Neural cell (in vitro differentiated cells): ENCODE measurements around the gene MKX. TPM values are rescaled to one million over a fixed set of nuclear protein-coding genes. Genes with fewer than 3 reads are reported as not detected.

ENCODE experiments used
- H2AFZ ChIP-seq: fragments of 200-600, 300-800 bp; sonication (generic), shearing (Covaris generic); 2 replicates; pipeline ENCODE4 v1.6.0; 2014; ENCODE audit warnings: low read depth, mild to moderate bottlenecking, antibody characterized with exemption, low read length, moderate library complexity
- H3F3A ChIP-seq: fragments of 200-600 bp; shearing (Covaris generic); 2 replicates; pipeline ENCODE4 v1.6.1; 2016; ENCODE audit warnings: mild to moderate bottlenecking, moderate library complexity, mixed read lengths, antibody characterized with exemption, low read length; ENCODE audit not compliant: insufficient read depth, poor library complexity, severe bottlenecking
- H3K27ac ChIP-seq: fragments of 200-600, 300-800 bp; sonication (generic), shearing (Covaris generic); 2 replicates; pipeline ENCODE4 v1.5.1; 2014; ENCODE audit warnings: mild to moderate bottlenecking, low read length, moderate library complexity
- H3K27me3 ChIP-seq: fragments of 300-800, 200-600 bp; sonication (generic), shearing (Covaris generic); 2 replicates; pipeline ENCODE4 v1.6.0; 2014; ENCODE audit warnings: mild to moderate bottlenecking, low read depth, low read length, moderate library complexity; ENCODE audit not compliant: insufficient read depth
- H3K36me3 ChIP-seq: fragments of 300-800, 200-600 bp; sonication (generic), shearing (Covaris generic); 2 replicates; pipeline ENCODE4 v1.5.1; 2014; ENCODE audit warnings: mild to moderate bottlenecking, antibody characterized with exemption, low read length, moderate library complexity; ENCODE audit not compliant: insufficient read depth
- H3K4me2 ChIP-seq: fragments of 300-800, 200-600 bp; sonication (generic), shearing (Covaris generic); 2 replicates; pipeline ENCODE4 v1.6.0; 2014; ENCODE audit warnings: mild to moderate bottlenecking, low read length
- H3K4me3 ChIP-seq: fragments of 300-800, 200-600 bp; sonication (generic), shearing (Covaris generic); 2 replicates; pipeline ENCODE4 v1.5.1; 2014; ENCODE audit warnings: mild to moderate bottlenecking, low read length, moderate library complexity
- H3K79me2 ChIP-seq: fragments of 200-600 bp; shearing (Covaris generic); replicated peaks from 2 replicates; pipeline ENCODE4 v1.6.0; 2014; ENCODE audit warnings: mild to moderate bottlenecking, low read length, moderate library complexity; ENCODE audit not compliant: insufficient read depth
- H3K9ac ChIP-seq: fragments of 300-800, 200-600 bp; sonication (generic), shearing (Covaris generic); 2 replicates; pipeline ENCODE4 v1.6.1; 2016; ENCODE audit warnings: mild to moderate bottlenecking, low read length, mixed read lengths
- H3K9me2 ChIP-seq: fragments of 200-600 bp; shearing (Covaris generic); 2 replicates; pipeline ENCODE4 v1.6.1; 2016; ENCODE audit warnings: mild to moderate bottlenecking, low read length, mixed read lengths; ENCODE audit not compliant: insufficient read depth
- H3K9me3 ChIP-seq: fragments of 200-600, 300-800 bp; sonication (generic), shearing (Covaris generic); 2 replicates; pipeline ENCODE4 v1.6.1; 2016; ENCODE audit warnings: mild to moderate bottlenecking, mixed run types, low read length, moderate library complexity, mixed read lengths
- H4K20me1 ChIP-seq: fragments of 200-600 bp; shearing (Covaris generic); 2 replicates; pipeline ENCODE4 v1.6.1; 2016; ENCODE audit warnings: mild to moderate bottlenecking, mixed run types; ENCODE audit not compliant: insufficient read depth
- EZH2 ChIP-seq: fragments of 200-600, 300-800 bp; shearing (Covaris generic), sonication (generic); IDR thresholded peaks from 2 replicates; pipeline ENCODE4 v1.6.1; 2014; ENCODE audit warnings: antibody characterized with exemption, low read length, borderline replicate concordance, mild to moderate bottlenecking; ENCODE audit not compliant: insufficient read depth, poor library complexity, severe bottlenecking
- MXI1 ChIP-seq: fragments of 450-650 bp; conservative IDR thresholded peaks from 2 replicates; pipeline ENCODE4 v1.6.1; 2014; ENCODE audit warnings: antibody characterized with exemption, mild to moderate bottlenecking; ENCODE audit not compliant: poor library complexity, severe bottlenecking
- POLR2AphosphoS5 ChIP-seq: IDR thresholded peaks from 2 replicates; pipeline ENCODE4 v1.6.1; 2012
- RAD21 ChIP-seq: fragments of 450-650 bp; conservative IDR thresholded peaks from 2 replicates; pipeline ENCODE4 v1.6.1; 2014; ENCODE audit warnings: antibody characterized with exemption, mild to moderate bottlenecking, moderate library complexity
- TAF1 ChIP-seq: IDR thresholded peaks from 2 replicates; pipeline ENCODE4 v1.6.1; 2012; ENCODE audit warnings: low read depth
- polyA plus RNA-seq: library from polyadenylated mRNA; depleted of rRNA; stranded (reverse); fragments of >200 nt; gene quantifications from 2 replicates; pipeline ENCODE4 v1.2.3, GENCODE V29; 2014
- TF ChIP-seq, protein P1 (sequence below): fragments of 450-650 bp; IDR thresholded peaks from 2 replicates; pipeline ENCODE4 v1.5.1; 2014; ENCODE audit warnings: antibody characterized with exemption, mild to moderate bottlenecking, moderate library complexity; ENCODE audit not compliant: poor library complexity, severe bottlenecking
- TF ChIP-seq, protein P2 (sequence below): IDR thresholded peaks from 2 replicates; pipeline ENCODE4 v1.6.1; 2012; ENCODE audit warnings: borderline replicate concordance

MKX gene
- polyA plus RNA-seq, 1 donor from 2014 or later: not detected

DNA sequence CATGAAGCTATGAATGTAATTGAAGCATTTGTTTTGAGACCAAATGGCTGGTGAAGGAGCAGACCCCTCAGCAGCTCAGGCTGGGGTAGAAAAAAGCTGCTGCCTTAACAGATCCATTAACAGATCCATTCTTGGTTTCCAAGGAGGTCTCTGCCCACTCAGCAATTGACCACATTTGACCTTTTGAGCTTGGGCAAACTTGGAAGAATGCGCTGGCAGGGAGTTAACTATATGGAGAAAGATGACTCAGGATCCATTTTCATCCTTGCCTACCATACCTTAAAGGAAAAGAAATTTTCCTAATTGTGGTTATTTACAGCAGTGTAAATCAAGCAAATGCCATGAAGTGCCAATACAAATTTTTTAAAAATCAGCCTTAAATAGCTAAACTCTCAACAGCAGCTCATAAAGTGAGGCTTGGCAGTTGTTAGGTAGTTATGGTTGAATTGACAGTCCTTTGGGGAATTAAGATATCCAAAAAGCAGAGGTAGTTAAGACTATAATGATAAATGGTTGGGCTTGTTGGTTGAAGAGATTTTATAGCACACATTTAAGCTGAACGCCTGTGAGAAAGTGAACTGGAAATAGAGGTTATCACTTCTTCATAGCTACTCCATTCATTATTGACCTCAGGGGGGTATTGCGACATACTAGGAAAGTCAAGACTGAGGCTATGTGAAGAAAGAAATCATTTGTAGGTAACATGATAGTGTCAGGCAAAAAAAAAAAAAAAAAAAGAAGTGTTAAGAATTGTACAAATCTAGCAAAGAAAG is 83.9 kb downstream of the MKX start:
- TF ChIP-seq, protein P1, sequence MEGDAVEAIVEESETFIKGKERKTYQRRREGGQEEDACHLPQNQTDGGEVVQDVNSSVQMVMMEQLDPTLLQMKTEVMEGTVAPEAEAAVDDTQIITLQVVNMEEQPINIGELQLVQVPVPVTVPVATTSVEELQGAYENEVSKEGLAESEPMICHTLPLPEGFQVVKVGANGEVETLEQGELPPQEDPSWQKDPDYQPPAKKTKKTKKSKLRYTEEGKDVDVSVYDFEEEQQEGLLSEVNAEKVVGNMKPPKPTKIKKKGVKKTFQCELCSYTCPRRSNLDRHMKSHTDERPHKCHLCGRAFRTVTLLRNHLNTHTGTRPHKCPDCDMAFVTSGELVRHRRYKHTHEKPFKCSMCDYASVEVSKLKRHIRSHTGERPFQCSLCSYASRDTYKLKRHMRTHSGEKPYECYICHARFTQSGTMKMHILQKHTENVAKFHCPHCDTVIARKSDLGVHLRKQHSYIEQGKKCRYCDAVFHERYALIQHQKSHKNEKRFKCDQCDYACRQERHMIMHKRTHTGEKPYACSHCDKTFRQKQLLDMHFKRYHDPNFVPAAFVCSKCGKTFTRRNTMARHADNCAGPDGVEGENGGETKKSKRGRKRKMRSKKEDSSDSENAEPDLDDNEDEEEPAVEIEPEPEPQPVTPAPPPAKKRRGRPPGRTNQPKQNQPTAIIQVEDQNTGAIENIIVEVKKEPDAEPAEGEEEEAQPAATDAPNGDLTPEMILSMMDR: no peak
- TF ChIP-seq RAD21: no peak
- H3K27me3 ChIP-seq: no peaks in the 10 kb centered on the region

DNA sequence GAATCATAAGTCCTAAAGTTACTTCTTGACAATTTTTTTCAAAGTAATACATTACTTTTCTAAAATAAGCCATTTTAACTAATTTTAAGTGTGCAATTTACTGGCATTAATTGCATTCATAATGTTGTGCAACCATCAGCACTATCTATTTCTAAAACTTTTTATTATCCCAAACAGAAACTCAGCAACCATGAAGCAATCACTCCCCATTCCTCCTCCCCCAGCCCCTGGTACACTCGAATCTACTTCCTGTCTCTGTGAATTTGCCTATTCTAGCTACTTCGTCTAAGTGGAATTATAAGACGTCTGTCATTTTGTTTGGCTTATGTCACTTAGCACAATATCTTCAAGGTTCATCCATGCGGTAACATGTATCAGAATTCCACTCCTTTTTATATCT is 84.9 kb downstream of the MKX start:
- H3K4me2 ChIP-seq: no peak overlapping the region
- no peak overlapping the region for H3K9ac ChIP-seq
- no peaks in the 10 kb centered on the region for H3K9me2 ChIP-seq
- no peak overlapping the region for H3K4me3 ChIP-seq
- no peak overlapping the region for H3K27ac ChIP-seq
- no peaks in the 10 kb centered on the region for H3K27me3 ChIP-seq
- H3K79me2 ChIP-seq: no peaks in the 10 kb centered on the region
- TF ChIP-seq, protein P2, sequence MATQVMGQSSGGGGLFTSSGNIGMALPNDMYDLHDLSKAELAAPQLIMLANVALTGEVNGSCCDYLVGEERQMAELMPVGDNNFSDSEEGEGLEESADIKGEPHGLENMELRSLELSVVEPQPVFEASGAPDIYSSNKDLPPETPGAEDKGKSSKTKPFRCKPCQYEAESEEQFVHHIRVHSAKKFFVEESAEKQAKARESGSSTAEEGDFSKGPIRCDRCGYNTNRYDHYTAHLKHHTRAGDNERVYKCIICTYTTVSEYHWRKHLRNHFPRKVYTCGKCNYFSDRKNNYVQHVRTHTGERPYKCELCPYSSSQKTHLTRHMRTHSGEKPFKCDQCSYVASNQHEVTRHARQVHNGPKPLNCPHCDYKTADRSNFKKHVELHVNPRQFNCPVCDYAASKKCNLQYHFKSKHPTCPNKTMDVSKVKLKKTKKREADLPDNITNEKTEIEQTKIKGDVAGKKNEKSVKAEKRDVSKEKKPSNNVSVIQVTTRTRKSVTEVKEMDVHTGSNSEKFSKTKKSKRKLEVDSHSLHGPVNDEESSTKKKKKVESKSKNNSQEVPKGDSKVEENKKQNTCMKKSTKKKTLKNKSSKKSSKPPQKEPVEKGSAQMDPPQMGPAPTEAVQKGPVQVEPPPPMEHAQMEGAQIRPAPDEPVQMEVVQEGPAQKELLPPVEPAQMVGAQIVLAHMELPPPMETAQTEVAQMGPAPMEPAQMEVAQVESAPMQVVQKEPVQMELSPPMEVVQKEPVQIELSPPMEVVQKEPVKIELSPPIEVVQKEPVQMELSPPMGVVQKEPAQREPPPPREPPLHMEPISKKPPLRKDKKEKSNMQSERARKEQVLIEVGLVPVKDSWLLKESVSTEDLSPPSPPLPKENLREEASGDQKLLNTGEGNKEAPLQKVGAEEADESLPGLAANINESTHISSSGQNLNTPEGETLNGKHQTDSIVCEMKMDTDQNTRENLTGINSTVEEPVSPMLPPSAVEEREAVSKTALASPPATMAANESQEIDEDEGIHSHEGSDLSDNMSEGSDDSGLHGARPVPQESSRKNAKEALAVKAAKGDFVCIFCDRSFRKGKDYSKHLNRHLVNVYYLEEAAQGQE: no peak
- TF ChIP-seq MXI1: no peak
- no peak for TF ChIP-seq RAD21
- no peak for TF ChIP-seq EZH2
- no peaks in the 10 kb centered on the region for H3K9me3 ChIP-seq
- no peaks in the 10 kb centered on the region for H3F3A ChIP-seq
- H4K20me1 ChIP-seq: no peaks in the 10 kb centered on the region
- H3K36me3 ChIP-seq: no peaks in the 10 kb centered on the region
- H2AFZ ChIP-seq: no peak overlapping the region

More for the DNA sequence above, 83.9 kb downstream of the MKX start:
- no peaks in the 10 kb centered on the region for H3F3A ChIP-seq
- H4K20me1 ChIP-seq: no peaks in the 10 kb centered on the region
- H3K9me3 ChIP-seq: no peaks in the 10 kb centered on the region
- H3K9me2 ChIP-seq: no peaks in the 10 kb centered on the region
- no peak overlapping the region for H3K4me2 ChIP-seq
- H3K4me3 ChIP-seq: no peak overlapping the region
- no peak overlapping the region for H3K27ac ChIP-seq
- no peaks in the 10 kb centered on the region for H3K79me2 ChIP-seq
- no peaks in the 10 kb centered on the region for H3K36me3 ChIP-seq
- no peak overlapping the region for H2AFZ ChIP-seq
- H3K9ac ChIP-seq: no peak overlapping the region

DNA sequence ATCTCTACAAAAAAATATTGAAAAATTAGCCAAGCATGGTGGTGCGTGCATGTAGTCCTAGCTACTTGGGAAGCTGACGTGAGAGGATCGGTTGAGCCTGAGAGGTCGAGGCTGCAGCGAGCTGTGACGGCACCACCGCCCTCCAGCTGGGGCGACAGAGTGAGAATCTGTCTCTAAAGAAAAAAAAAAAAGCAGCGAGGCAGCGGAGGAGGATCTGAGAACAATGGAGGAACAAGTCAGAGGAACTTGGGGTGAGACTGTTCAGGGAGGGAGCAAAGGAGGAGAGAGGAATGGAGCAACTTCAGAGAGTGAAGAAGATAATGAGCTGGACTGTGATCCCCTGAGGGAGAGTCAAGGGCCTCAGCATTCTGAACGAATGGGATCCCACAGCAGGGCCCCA is 85.4 kb downstream of the MKX start:
- TF ChIP-seq RAD21: no peak
- TF ChIP-seq POLR2AphosphoS5: no peak
- no peak for TF ChIP-seq TAF1
- TF ChIP-seq, protein P1: no peak
- H3K9ac ChIP-seq: no peak overlapping the region
- no peaks in the 10 kb centered on the region for H3K27me3 ChIP-seq
- H3K9me3 ChIP-seq: no peaks in the 10 kb centered on the region
- H3K79me2 ChIP-seq: no peaks in the 10 kb centered on the region
- H3F3A ChIP-seq: no peaks in the 10 kb centered on the region
- no peak overlapping the region for H2AFZ ChIP-seq
- no peaks in the 10 kb centered on the region for H3K9me2 ChIP-seq
- no peaks in the 10 kb centered on the region for H3K36me3 ChIP-seq
- H3K27ac ChIP-seq: no peak overlapping the region
- no peaks in the 10 kb centered on the region for H4K20me1 ChIP-seq
- no peak overlapping the region for H3K4me2 ChIP-seq
- H3K4me3 ChIP-seq: no peak overlapping the region
